Gastroesophageal sphincter (tissue), 4 donors: ENCODE results near the gene POLE3. TPM values are rescaled to one million over a fixed set of nuclear protein-coding genes. Genes with fewer than 3 reads are reported as not detected.

ENCODE experiments used
- ATAC-seq: fragments of 150-250 bp; one replicate; pipeline ENCODE4 v1.9.1; 2016; ENCODE audit warnings: mild to moderate bottlenecking, moderate library complexity
- H3K27ac ChIP-seq, 4 donors: fragments of 200-600 bp; sonication (generic) in 3 of 4; 1 replicate in 3 of 4; 2 replicates in 1 of 4; pipeline ENCODE4 v1.5.1; 2016 to 2019
- H3K27me3 ChIP-seq: fragments of 200-600 bp; sonication (generic); one replicate; pipeline ENCODE4 v1.5.1; 2019
- H3K36me3 ChIP-seq, 2 donors: fragments of 200-600 bp; sonication (generic); one replicate each; pipeline ENCODE4 v1.5.1; 2019; ENCODE audit warnings: control low read depth in 1 of 2
- H3K4me1 ChIP-seq, 3 donors: fragments of 200-600 bp; sonication (generic); 1 replicate in 2 of 3; 2 replicates in 1 of 3; pipeline ENCODE4 v1.5.1; 2016 to 2019; ENCODE audit warnings: control low read depth in 2 of 3
- H3K4me3 ChIP-seq, 2 donors: fragments of 200-600 bp; sonication (generic); one replicate each; pipeline ENCODE4 v1.5.1; 2019; ENCODE audit warnings: mild to moderate bottlenecking in 1 of 2, moderate library complexity in 1 of 2
- H3K9me3 ChIP-seq, 3 donors: fragments of 200-600 bp; sonication (generic); one replicate each; pipeline ENCODE4 v1.5.1; 2017 to 2019; ENCODE audit warnings: control low read depth in 2 of 3
- EP300 ChIP-seq: sonication (generic); formaldehyde crosslinking; IDR thresholded peaks from one replicate; pipeline ENCODE4 v1.6.1; 2017; ENCODE audit warnings: antibody characterized with exemption, mild to moderate bottlenecking
- POLR2A ChIP-seq, 2 donors: fragments of 450-650 bp; IDR thresholded peaks; one replicate each; pipeline ENCODE4 v1.6.1; 2017; ENCODE audit warnings: antibody characterized with exemption in 2 of 2, mild to moderate bottlenecking in 2 of 2, moderate library complexity in 1 of 2
- POLR2AphosphoS5 ChIP-seq: sonication (generic); formaldehyde crosslinking; IDR thresholded peaks from one replicate; pipeline ENCODE4 v1.6.1; 2017; ENCODE audit warnings: antibody characterized with exemption
- WGBS, 2 donors: methylation state at CpG; one replicate each; pipeline ENCODE4 v1.1.5; 2018; ENCODE audit warnings: low coverage in 1 of 2; 5-methylcytosine and 5-hydroxymethylcytosine counted together
- total RNA-seq, 4 donors: library from RNA; depleted of rRNA; stranded (reverse); fragments of >200 nt; gene quantifications; one replicate each; pipeline ENCODE4 v1.1.0, GENCODE V29; 2016
- TF ChIP-seq, protein P1 (sequence below), 4 experiments: fragments of 200-600 bp in 2 of 4; fragments of 450-650 bp in 2 of 4; sonication (generic) in 1 of 4; IDR thresholded peaks; one replicate each; pipeline ENCODE4 v1.5.1; 2017 to 2019; ENCODE audit warnings: antibody characterized with exemption in 4 of 4, mild to moderate bottlenecking in 2 of 4, moderate library complexity in 2 of 4

The POLE3 gene
- total RNA-seq, 4 donors from 2014 or later: 32.3 to 47.1 (median 34.6) TPM

DNA sequence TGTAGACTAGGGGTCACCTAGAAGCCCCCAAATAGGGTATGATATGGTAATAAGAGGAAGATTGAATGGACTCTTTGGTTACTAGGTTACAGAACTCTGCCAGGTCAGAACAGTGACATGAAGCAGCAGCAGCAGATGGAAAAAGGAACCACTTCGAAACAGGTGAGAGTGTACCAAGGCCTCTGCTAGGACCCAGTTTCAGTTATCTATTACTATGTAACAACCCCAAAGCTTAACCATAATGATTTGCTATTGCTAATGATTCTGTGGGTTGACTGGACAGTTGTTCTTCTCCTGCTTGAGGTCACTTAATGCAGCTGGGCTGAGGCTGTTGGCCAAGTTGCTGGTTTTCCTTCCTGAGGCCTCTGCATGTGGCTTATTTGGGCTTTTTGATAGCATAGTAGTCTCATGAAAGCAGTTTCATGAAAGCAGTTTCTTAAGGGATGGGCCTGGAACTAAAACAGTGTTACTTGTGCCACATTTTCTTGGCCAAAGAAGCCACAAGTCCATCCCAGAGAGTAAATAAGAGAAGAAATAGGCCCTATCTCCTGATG, 17.7 kb upstream of the POLE3 start:
- no peaks in the 10 kb centered on the region for H3K27me3 ChIP-seq
- no peak overlapping the region for H3K27ac ChIP-seq
- H3K4me3 ChIP-seq: no peak overlapping the region
- TF ChIP-seq POLR2AphosphoS5: no peak
- H3K4me1 ChIP-seq: no peaks in the 10 kb centered on the region
- H3K9me3 ChIP-seq: no peaks in the 10 kb centered on the region
- WGBS, 2 donors: 80 to 100% methylated on average over 1 of the region's 1 CpG
- no peaks in the 10 kb centered on the region for H3K36me3 ChIP-seq
- no peak for ATAC-seq

DNA sequence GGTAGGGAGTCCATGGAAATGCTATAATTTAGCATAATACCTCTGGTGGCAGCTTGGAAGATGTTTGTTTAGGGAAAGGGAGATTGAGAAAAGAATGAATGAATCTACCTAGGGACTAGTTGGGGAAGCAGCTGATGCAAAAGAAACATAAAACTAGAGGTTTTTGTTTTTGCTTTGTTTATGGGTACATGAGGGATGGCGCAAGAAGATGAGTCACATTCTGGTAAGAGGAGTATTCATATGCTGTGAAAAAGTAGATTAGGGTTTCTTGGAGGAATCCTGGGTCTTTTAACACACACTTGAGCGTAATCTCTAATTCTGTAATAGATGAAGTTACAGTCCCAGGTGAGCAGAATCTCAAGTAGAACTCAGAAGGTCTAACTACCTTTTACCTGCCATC, 17.2 kb upstream of the POLE3 start:
- WGBS, 2 donors: 100% methylated on average over 2 of the region's 2 CpGs
- Histone ChIP-seq H3K36me3 (no peaks in the 10 kb centered on the region), H3K4me3 (no peak overlapping the region), H3K9me3 (no peaks in the 10 kb centered on the region), H3K27ac (no peak overlapping the region), H3K4me1 (no peaks in the 10 kb centered on the region), H3K27me3 (no peaks in the 10 kb centered on the region)
- TF ChIP-seq POLR2AphosphoS5: no peak
- TF ChIP-seq, protein P1, sequence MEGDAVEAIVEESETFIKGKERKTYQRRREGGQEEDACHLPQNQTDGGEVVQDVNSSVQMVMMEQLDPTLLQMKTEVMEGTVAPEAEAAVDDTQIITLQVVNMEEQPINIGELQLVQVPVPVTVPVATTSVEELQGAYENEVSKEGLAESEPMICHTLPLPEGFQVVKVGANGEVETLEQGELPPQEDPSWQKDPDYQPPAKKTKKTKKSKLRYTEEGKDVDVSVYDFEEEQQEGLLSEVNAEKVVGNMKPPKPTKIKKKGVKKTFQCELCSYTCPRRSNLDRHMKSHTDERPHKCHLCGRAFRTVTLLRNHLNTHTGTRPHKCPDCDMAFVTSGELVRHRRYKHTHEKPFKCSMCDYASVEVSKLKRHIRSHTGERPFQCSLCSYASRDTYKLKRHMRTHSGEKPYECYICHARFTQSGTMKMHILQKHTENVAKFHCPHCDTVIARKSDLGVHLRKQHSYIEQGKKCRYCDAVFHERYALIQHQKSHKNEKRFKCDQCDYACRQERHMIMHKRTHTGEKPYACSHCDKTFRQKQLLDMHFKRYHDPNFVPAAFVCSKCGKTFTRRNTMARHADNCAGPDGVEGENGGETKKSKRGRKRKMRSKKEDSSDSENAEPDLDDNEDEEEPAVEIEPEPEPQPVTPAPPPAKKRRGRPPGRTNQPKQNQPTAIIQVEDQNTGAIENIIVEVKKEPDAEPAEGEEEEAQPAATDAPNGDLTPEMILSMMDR (IDR thresholded peaks at IDR 0.05): no peak
- TF ChIP-seq EP300: no peak
- TF ChIP-seq POLR2A (IDR thresholded peaks at IDR 0.05): no peak
- no peak for ATAC-seq

GRCh38 chr9:113426701-113427100, 16.2 kb upstream of the POLE3 start:
- H3K4me1 ChIP-seq: no peaks in the 10 kb centered on the region
- H3K27me3 ChIP-seq: no peaks in the 10 kb centered on the region
- no peak overlapping the region for H3K27ac ChIP-seq
- no peak overlapping the region for H3K4me3 ChIP-seq
- ATAC-seq: no peak
- H3K36me3 ChIP-seq: no peaks in the 10 kb centered on the region
- no peaks in the 10 kb centered on the region for H3K9me3 ChIP-seq
- TF ChIP-seq POLR2A (IDR thresholded peaks at IDR 0.05): no peak
- no peak for TF ChIP-seq POLR2AphosphoS5
- WGBS, 2 donors: no CpG with 5 or more reads among the region's 1 CpG

DNA sequence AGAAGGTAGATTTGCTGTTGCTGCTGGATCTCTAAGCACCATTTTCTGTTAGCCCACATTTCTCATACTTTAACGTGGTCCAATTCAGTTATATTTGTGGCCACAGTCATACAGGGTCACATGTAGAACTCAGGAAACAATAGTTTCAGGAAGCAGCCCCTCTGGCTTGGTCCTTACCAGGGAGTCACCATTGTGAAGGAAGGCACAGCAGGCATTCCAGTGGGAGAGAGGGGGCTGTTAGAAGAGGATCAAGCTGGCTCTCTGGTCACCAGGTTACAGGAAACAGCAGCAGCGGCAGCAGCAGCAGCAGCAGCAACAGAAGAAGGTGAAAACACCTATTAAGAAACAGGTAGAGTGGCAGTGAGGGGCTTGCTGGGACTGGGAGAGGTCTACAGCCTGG, 14.6 kb upstream of the POLE3 start:
- WGBS, 2 donors: 22 to 31% methylated on average over 2 of the region's 2 CpGs
- Histone ChIP-seq H3K27me3 (no peaks in the 10 kb centered on the region), H3K36me3 (no peaks in the 10 kb centered on the region), H3K4me1 (no peaks in the 10 kb centered on the region), H3K27ac (no peak overlapping the region), H3K9me3 (no peaks in the 10 kb centered on the region), H3K4me3 (no peak overlapping the region)
- no peak for ATAC-seq
- no peak for TF ChIP-seq EP300
- no peak for TF ChIP-seq POLR2A (IDR thresholded peaks at IDR 0.05)
- no peak for TF ChIP-seq POLR2AphosphoS5
- TF ChIP-seq, protein P1 (IDR thresholded peaks at IDR 0.05): no peak

- Histone ChIP-seq H3K27me3 (no peaks in the 10 kb centered on the region), H3K9me3 (no peaks in the 10 kb centered on the region), H3K4me1 (no peaks in the 10 kb centered on the region), H3K27ac (no peak overlapping the region), H3K36me3 (no peaks in the 10 kb centered on the region), H3K4me3 (no peak overlapping the region)
- WGBS, 2 donors: 50 to 87% methylated on average over 3 of the region's 3 CpGs
- ATAC-seq: no peak
- TF ChIP-seq POLR2AphosphoS5 (no peak), EP300 (no peak), POLR2A (IDR thresholded peaks at IDR 0.05) (no peak)
Observed at GRCh38 chr9:113421726-113422125, 11.3 kb upstream of the POLE3 start.

- no peak for ATAC-seq
- no peak overlapping the region for H3K4me3 ChIP-seq
- H3K27ac ChIP-seq: no peak overlapping the region
- TF ChIP-seq POLR2A (IDR thresholded peaks at IDR 0.05): no peak
- no peaks in the 10 kb centered on the region for H3K27me3 ChIP-seq
- no peaks in the 10 kb centered on the region for H3K4me1 ChIP-seq
- no peaks in the 10 kb centered on the region for H3K9me3 ChIP-seq
- WGBS, 2 donors: 74 to 94% methylated on average over 2 to 3 of the region's 4 CpGs
- H3K36me3 ChIP-seq: no peaks in the 10 kb centered on the region
Observed at GRCh38 chr9:113417370-113417769, 6.9 kb upstream of the POLE3 start.

GRCh38 chr9:113416149-113416721, 5.8 kb upstream of the POLE3 start:
- no peak for TF ChIP-seq EP300
- TF ChIP-seq POLR2A (IDR thresholded peaks at IDR 0.05): no peak
- no peak for TF ChIP-seq POLR2AphosphoS5
- TF ChIP-seq, protein P1 (IDR thresholded peaks at IDR 0.05): no peak
- H3K4me1 ChIP-seq: peaks cover 0 to 6% (median 0%) of the 10 kb centered on the region in 3 donors
- no peaks in the 10 kb centered on the region for H3K36me3 ChIP-seq
- H3K4me3 ChIP-seq: no peak overlapping the region
- H3K27ac ChIP-seq: no peak overlapping the region
- 49 to 54% methylated on average over 3 of the region's 3 CpGs for WGBS, 2 donors
- no peak for ATAC-seq
- no peaks in the 10 kb centered on the region for H3K9me3 ChIP-seq
- no peaks in the 10 kb centered on the region for H3K27me3 ChIP-seq
